Measurements from ENCODE around the gene CDH4. TPM values are rescaled to one million over a fixed set of nuclear protein-coding genes. Genes with fewer than 3 reads are reported as not detected.
A peak's percentile ranks its signal among the peaks of the same experiment; 100 is the strongest.

CDH4 gene
- total and polyA plus RNA-seq, 11 donors: 0.04 to 0.54 (median 0.08) TPM; not detected in 1

DNA sequence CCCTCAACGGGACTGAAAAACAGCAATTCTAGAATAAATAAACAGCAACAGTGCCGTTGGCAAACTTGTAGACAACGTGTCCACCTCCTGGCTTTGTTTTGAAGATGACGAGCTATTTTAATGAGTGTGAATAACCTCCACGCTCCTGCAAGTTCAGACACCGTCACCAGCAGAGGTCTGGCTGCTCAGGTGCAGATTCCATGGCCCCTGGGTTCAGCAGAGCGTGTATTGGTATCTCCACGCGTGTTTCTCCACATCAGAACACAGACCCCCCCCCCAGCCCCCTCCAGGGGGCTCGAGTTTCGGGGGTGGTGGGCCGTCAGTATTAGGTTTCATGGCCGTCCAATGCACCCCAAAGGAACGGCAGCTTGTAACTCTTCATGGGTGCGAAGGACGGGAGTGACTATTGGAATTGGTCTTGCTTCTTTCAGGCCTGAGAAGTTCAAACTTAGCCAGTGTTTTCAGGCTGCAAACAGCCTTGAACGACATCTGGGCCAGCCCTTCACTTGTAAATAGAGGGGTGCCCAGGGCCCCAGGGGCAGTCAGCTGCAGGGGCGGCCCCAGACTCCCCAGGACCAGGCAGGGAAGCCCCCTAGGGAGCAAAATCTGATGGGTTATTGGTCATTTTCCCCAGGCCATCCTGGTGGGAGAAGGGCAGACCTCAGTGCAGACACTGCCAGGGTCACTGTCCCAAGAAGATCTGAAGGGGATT, 505.1 kb downstream of the CDH4 start:
- ATAC-seq (no peak), DNase-seq (no peak)
- Histone ChIP-seq H3K4me1 (no peaks in the 10 kb centered on the region), H3K36me3 (no peaks in the 10 kb centered on the region), H3K4me3 (no peak overlapping the region), H3K27me3 (peaks cover 0 to 12% (median 2%) of the 10 kb centered on the region in 9 donors), H3K27ac (no peak overlapping the region), H3K9me3 (no peaks in the 10 kb centered on the region)
- intact Hi-C loops (cut with DNase I): no loop called here
- TF ChIP-seq, protein P1, sequence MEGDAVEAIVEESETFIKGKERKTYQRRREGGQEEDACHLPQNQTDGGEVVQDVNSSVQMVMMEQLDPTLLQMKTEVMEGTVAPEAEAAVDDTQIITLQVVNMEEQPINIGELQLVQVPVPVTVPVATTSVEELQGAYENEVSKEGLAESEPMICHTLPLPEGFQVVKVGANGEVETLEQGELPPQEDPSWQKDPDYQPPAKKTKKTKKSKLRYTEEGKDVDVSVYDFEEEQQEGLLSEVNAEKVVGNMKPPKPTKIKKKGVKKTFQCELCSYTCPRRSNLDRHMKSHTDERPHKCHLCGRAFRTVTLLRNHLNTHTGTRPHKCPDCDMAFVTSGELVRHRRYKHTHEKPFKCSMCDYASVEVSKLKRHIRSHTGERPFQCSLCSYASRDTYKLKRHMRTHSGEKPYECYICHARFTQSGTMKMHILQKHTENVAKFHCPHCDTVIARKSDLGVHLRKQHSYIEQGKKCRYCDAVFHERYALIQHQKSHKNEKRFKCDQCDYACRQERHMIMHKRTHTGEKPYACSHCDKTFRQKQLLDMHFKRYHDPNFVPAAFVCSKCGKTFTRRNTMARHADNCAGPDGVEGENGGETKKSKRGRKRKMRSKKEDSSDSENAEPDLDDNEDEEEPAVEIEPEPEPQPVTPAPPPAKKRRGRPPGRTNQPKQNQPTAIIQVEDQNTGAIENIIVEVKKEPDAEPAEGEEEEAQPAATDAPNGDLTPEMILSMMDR (IDR thresholded peaks at IDR 0.05): no peak
- no peak for TF ChIP-seq POLR2A (IDR thresholded peaks at IDR 0.05)
- 75 to 79% (median 77%) methylated on average over 16 to 18 of the region's 18 CpGs for WGBS, 4 donors

DNA sequence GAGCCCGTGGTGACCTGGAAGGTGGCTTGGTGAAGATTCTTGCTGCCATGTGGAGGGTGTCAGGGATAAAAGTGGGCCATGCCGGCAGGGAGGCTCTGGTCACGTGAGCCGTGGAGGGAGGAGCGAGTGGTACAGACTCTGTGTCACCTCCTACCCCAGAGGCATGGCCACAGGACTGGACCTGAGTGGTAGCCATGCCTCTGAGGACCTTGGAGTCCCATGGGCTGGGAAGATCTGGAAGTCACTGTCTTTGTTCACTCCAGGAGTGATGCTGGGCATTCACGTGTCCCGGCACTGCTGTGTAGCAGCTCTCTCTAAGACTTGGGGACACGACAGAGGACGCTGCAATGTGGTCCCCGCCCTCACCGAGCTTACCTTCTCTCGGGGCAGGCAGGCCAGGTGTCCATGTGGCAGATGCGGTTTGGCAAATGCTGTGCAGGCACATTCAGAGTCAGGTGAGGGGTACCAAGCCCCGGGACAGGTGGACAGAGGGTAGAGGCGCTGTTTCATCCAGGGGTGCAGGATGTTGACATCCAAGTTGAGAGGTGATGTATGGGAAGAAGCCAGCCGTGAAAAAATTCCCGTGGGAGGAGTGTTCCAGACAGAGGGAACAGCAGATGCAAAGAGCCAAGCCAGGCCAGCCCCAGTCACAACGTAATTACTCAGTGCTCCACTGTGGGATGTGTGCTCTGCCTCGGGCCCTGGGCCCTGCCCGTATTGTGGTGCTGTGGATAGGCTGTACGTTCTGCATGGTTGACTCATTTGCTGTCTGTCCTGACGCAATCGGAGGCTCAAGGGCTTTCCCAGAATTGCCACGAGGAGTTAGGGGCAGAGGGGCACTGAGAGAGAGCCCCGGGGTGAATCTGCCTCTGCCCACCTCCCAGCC, 505.9 kb downstream of the CDH4 start:
- WGBS, 4 donors: 76 to 84% (median 81%) methylated on average over 25 of the region's 25 CpGs
- intact Hi-C loops (cut with DNase I): no loop called here

DNA sequence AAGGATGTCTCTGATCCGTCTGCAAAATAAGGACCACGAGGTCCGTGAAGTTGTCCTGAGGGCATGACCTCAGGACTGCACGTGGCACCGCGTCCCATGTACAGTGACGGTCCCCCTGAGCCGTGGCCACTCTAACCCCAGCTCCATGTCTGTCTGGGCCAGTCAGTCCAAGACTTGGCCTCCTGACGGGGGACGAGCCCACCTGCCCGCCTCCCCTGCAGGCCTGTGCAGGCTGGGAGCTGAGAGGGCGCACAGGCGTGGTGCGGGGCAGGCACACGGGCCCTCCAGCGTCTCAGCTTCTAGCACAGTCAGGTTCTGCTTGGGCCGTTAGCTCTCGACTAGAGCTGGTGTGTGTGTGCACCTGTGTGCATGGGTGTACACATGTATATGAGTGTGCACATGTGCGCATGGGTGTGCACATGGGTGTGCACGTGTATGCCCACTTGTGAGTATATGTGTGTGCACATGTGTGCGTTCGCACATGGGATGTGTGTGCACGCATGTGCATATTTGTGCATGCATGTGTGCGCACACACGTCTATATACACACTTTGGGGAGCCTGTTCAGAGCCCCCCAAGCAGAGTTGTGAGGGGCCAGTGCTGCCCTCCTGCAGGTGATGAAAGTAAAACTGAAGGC, 506.6 kb downstream of the CDH4 start:
- intact Hi-C loops (cut with DNase I): no loop called here
- no peak for TF ChIP-seq POLR2A (IDR thresholded peaks at IDR 0.05)
- TF ChIP-seq, protein P1 (IDR thresholded peaks at IDR 0.05): no peak
- no peaks in the 10 kb centered on the region for H3K9me3 ChIP-seq
- no peak overlapping the region for H3K4me3 ChIP-seq
- ATAC-seq (peak in 1 of 4 donors; percentile 6), DNase-seq (no peak)
- H3K36me3 ChIP-seq: no peaks in the 10 kb centered on the region
- H3K27me3 ChIP-seq: peaks cover 0 to 21% (median 2%) of the 10 kb centered on the region in 9 donors
- WGBS, 4 donors: 88 to 94% (median 92%) methylated on average over 20 to 25 of the region's 25 CpGs
- H3K27ac ChIP-seq: no peak overlapping the region
- H3K4me1 ChIP-seq: no peaks in the 10 kb centered on the region

More for the DNA sequence above, 505.9 kb downstream of the CDH4 start:
- DNase-seq (no peak), ATAC-seq (no peak)
- Histone ChIP-seq H3K27ac (no peak overlapping the region), H3K9me3 (no peaks in the 10 kb centered on the region), H3K36me3 (no peaks in the 10 kb centered on the region), H3K4me3 (no peak overlapping the region), H3K4me1 (no peaks in the 10 kb centered on the region), H3K27me3 (peaks cover 0 to 18% (median 2%) of the 10 kb centered on the region in 9 donors)
- TF ChIP-seq, protein P1 (IDR thresholded peaks at IDR 0.05): no peak
- TF ChIP-seq POLR2A (IDR thresholded peaks at IDR 0.05): no peak
